CD14-positive monocyte (primary cell): ENCODE measurements around the gene METTL4. TPM values are rescaled to one million over a fixed set of nuclear protein-coding genes. Genes with fewer than 3 reads are reported as not detected.

Source experiments
- DNase-seq, 3 donors: peaks; one replicate each; pipeline ENCODE4 v3.0.0-alpha.2; 2011 to 2022
- H2AFZ ChIP-seq: 2 replicates; pipeline ENCODE4 v1.6.0; 2012; ENCODE audit warnings: mild to moderate bottlenecking, low read depth, low read length, inconsistent platforms; ENCODE audit not compliant: insufficient read depth, poor library complexity, severe bottlenecking
- H3K27ac ChIP-seq, 2 donors: 1 replicate in 1 of 2; 2 replicates in 1 of 2; pipeline ENCODE4 v1.5.1; 2012 to 2013; ENCODE audit warnings: low read length in 2 of 2, control low read depth in 1 of 2, inconsistent platforms in 1 of 2, low read depth in 1 of 2, mild to moderate bottlenecking in 1 of 2
- H3K27me3 ChIP-seq, 2 donors: one replicate each; pipeline versions ENCODE4 v1.6.0 to v1.6.1; 2011 to 2013; ENCODE audit warnings: low read length in 2 of 2; ENCODE audit not compliant: control insufficient read depth in 2 of 2, insufficient read depth in 2 of 2
- H3K36me3 ChIP-seq, 2 donors: replicated peaks in 1 of 2; 1 replicate in 1 of 2; 2 replicates in 1 of 2; pipeline versions ENCODE4 v1.5.1 to v1.6.1; 2012 to 2013; ENCODE audit warnings: low read length in 2 of 2, control low read depth in 1 of 2, inconsistent platforms in 1 of 2, mild to moderate bottlenecking in 1 of 2; ENCODE audit not compliant: insufficient read depth in 2 of 2, control insufficient read depth in 1 of 2
- H3K4me1 ChIP-seq, 2 donors: 1 replicate in 1 of 2; 2 replicates in 1 of 2; pipeline versions ENCODE4 v1.5.1 to v1.6.1; 2012 to 2013; ENCODE audit warnings: low read length in 2 of 2, control low read depth in 1 of 2, inconsistent platforms in 1 of 2, mild to moderate bottlenecking in 1 of 2, moderate library complexity in 1 of 2; ENCODE audit not compliant: insufficient read depth in 2 of 2, control insufficient read depth in 1 of 2
- H3K4me2 ChIP-seq: replicated peaks from 2 replicates; pipeline ENCODE3; 2012; ENCODE audit warnings: low read length, moderate library complexity, mild to moderate bottlenecking; ENCODE audit not compliant: poor library complexity, severe bottlenecking; ENCODE audit errors: extremely low read depth
- H3K4me3 ChIP-seq, 3 experiments: fragments of 200-600 bp in 1 of 3; sonication (generic) in 1 of 3; replicated peaks in 1 of 3; 1 replicate in 2 of 3; 2 replicates in 1 of 3; pipeline ENCODE4 v1.5.1; 2011 to 2013; ENCODE audit warnings: low read length in 3 of 3, mild to moderate bottlenecking in 3 of 3, control low read depth in 2 of 3, low read depth in 2 of 3, inconsistent platforms in 1 of 3, moderate library complexity in 1 of 3
- H3K79me2 ChIP-seq: 2 replicates; pipeline ENCODE4 v1.6.0; 2012; ENCODE audit warnings: mild to moderate bottlenecking, control low read depth, inconsistent platforms, low read length, moderate library complexity; ENCODE audit not compliant: insufficient read depth
- H3K9ac ChIP-seq: 2 replicates; pipeline ENCODE4 v1.6.0; 2017; ENCODE audit warnings: low read length, mild to moderate bottlenecking; ENCODE audit not compliant: insufficient read depth, poor library complexity, severe bottlenecking
- H3K9me3 ChIP-seq, 2 donors: replicated peaks in 1 of 2; 1 replicate in 1 of 2; 2 replicates in 1 of 2; pipeline versions ENCODE4 v1.5.1 to v1.6.1; 2012 to 2013; ENCODE audit warnings: low read length in 2 of 2, control low read depth in 1 of 2; ENCODE audit not compliant: control insufficient read depth in 1 of 2, insufficient read depth in 1 of 2
- H4K20me1 ChIP-seq: 2 replicates; pipeline ENCODE4 v1.6.0; 2012; ENCODE audit warnings: mild to moderate bottlenecking, low read length, control low read depth, moderate library complexity; ENCODE audit not compliant: insufficient read depth
- H3K27ac Mint-ChIP-seq, 7 donors: one replicate each; pipeline ENCODE4 v1.8.0; 2020; ENCODE audit warnings: mild to moderate bottlenecking in 7 of 7, mixed read lengths in 7 of 7, moderate library complexity in 6 of 7, inconsistent platforms in 2 of 7
- H3K27me3 Mint-ChIP-seq, 3 donors: one replicate each; pipeline ENCODE4 v1.8.0; 2021 to 2022; ENCODE audit warnings: low read depth in 3 of 3, mild to moderate bottlenecking in 3 of 3, mixed read lengths in 3 of 3, moderate library complexity in 3 of 3, inconsistent platforms in 1 of 3
- H3K36me3 Mint-ChIP-seq, 2 donors: one replicate each; pipeline ENCODE4 v1.8.0; 2020; ENCODE audit warnings: mixed read lengths in 2 of 2, inconsistent platforms in 1 of 2, mild to moderate bottlenecking in 1 of 2
- H3K4me1 Mint-ChIP-seq: one replicate; pipeline ENCODE4 v1.8.0; 2020; ENCODE audit warnings: mild to moderate bottlenecking, mixed read lengths
- H3K4me3 Mint-ChIP-seq, 2 donors: one replicate each; pipeline ENCODE4 v1.8.0; 2020; ENCODE audit warnings: mild to moderate bottlenecking in 2 of 2, mixed read lengths in 2 of 2, moderate library complexity in 1 of 2
- H3K9me3 Mint-ChIP-seq, 7 donors: one replicate each; pipeline ENCODE4 v1.8.0; 2020 to 2022; ENCODE audit warnings: mixed read lengths in 7 of 7, mild to moderate bottlenecking in 6 of 7, moderate library complexity in 6 of 7, inconsistent platforms in 2 of 7
- CTCF ChIP-seq: fragments of 200-600 bp; IDR thresholded peaks from one replicate; pipeline ENCODE4 v1.8.0; 2022; ENCODE audit warnings: antibody characterized with exemption, mild to moderate bottlenecking
- WGBS: methylation state at CpG from one replicate; pipeline ENCODE4 v1.1.5; 2013; ENCODE audit warnings: missing lambda C conversion rate; ENCODE audit not compliant: insufficient coverage; 5-methylcytosine and 5-hydroxymethylcytosine counted together
- intact Hi-C, 2 donors: fragments of 100-400 bp; cut with micrococcal nuclease; formaldehyde crosslinking; loops; one replicate each; pipeline versions ENCODE4 v1.15.0 to v1.15.1; 2023
- polyA plus RNA-seq, 3 donors: library from polyadenylated mRNA; depleted of rRNA in 1 of 3; unstranded in 2 of 3; stranded (reverse) in 1 of 3; fragments of 300-500 nt in 2 of 3; fragments of >200 nt in 1 of 3; fragmentation: Illumina TruSeq in 2 of 3; gene quantifications; 1 replicate in 2 of 3; 2 replicates in 1 of 3; pipeline ENCODE4 v1.2.3, GENCODE V29; 2012 to 2021

The METTL4 gene
- polyA plus RNA-seq, 3 donors = 3.0 to 4.1 (median 3.3) TPM

GRCh38 chr18:2572171-2572569, 865 bp upstream of the METTL4 start:
- H3K79me2 ChIP-seq = peaks cover 92% of the 10 kb centered on the region
- peak overlapping the region; percentile 94 for H2AFZ ChIP-seq
- no CpG with 5 or more reads among the region's 1 CpG for WGBS
- H3K4me3 ChIP-seq = peak overlapping the region in 2 of 3 experiments; percentile 90 to 94
- H3K27ac ChIP-seq = peak overlapping the region in 1 of 2 donors; percentile 100
- peaks cover 20 to 26% of the 10 kb centered on the region in 2 donors for H3K4me1 ChIP-seq
- H4K20me1 ChIP-seq = no peaks in the 10 kb centered on the region
- TF ChIP-seq CTCF = no peak
- no peaks in the 10 kb centered on the region for H3K9me3 Mint-ChIP-seq
- H3K4me3 Mint-ChIP-seq = peak overlapping the region; percentile 99 to 100
- intact Hi-C loops = loop anchor here in 1 of 2 donors (10.0 kb wide), 1 partner anchor 83 kb away; the partner anchor contains the start of gene SMCHD1
- peak overlapping the region; percentile 96 for H3K4me2 ChIP-seq
- no peaks in the 10 kb centered on the region for H3K9me3 ChIP-seq
- no peaks in the 10 kb centered on the region for H3K27me3 ChIP-seq
- DNase-seq = no peak
- H3K36me3 ChIP-seq = peaks cover 8 to 24% of the 10 kb centered on the region in 2 donors
- peaks cover 35% of the 10 kb centered on the region for H3K4me1 Mint-ChIP-seq
- no peak overlapping the region for H3K9ac ChIP-seq
- no peaks in the 10 kb centered on the region for H3K27me3 Mint-ChIP-seq
- peak overlapping the region in 5 of 7 donors; percentile 99 for H3K27ac Mint-ChIP-seq
- H3K36me3 Mint-ChIP-seq = peaks cover 11 to 23% of the 10 kb centered on the region in 2 donors

- Mint-ChIP-seq H3K4me1 (peaks cover 35% of the 10 kb centered on the region), H3K4me3 (peak overlapping the region; percentile 99 to 100)
Measured at GRCh38 chr18:2570772-2571199, 519 bp downstream of the METTL4 start.

More at GRCh38 chr18:2570772-2571199, 519 bp downstream of the METTL4 start:
- Mint-ChIP-seq H3K27ac (peak overlapping the region; percentile 99 to 100 (median 99)), H3K36me3 (peaks cover 9 to 23% of the 10 kb centered on the region in 2 donors), H3K9me3 (no peaks in the 10 kb centered on the region), H3K27me3 (no peaks in the 10 kb centered on the region)
- intact Hi-C loops = loop anchor here (2.0 to 10.0 kb wide), 2 partner anchors 84 kb away; partner anchors contain the start of gene SMCHD1 (in 2 of the 2)
- Histone ChIP-seq H3K27ac (peak overlapping the region; percentile 94 to 100), H2AFZ (peak overlapping the region; percentile 94), H3K9me3 (no peaks in the 10 kb centered on the region), H3K36me3 (peaks cover 3 to 21% of the 10 kb centered on the region in 2 donors), H3K27me3 (no peaks in the 10 kb centered on the region), H3K9ac (peak overlapping the region; percentile 94), H3K4me1 (peaks cover 20 to 26% of the 10 kb centered on the region in 2 donors), H3K4me3 (peak overlapping the region; percentile 81 to 94 (median 90)), H4K20me1 (no peaks in the 10 kb centered on the region), H3K79me2 (peaks cover 78% of the 10 kb centered on the region), H3K4me2 (peak overlapping the region; percentile 96)
- peak; percentile 9 for TF ChIP-seq CTCF
- under 1% methylated on average over 15 of the region's 16 CpGs for WGBS
- peak in 2 of 3 donors; percentile 55 to 57 for DNase-seq
